ENCODE results near the gene PLXNA4. TPM values are rescaled to one million over a fixed set of nuclear protein-coding genes. Genes with fewer than 3 reads are reported as not detected.

The PLXNA4 gene
- total RNA-seq, 1 experiment from 2014 or later: not detected

GRCh38 chr7:132511921-132512320, 64.3 kb downstream of the PLXNA4 start:
- Histone ChIP-seq H3K4me1 (ENCODE audit: control insufficient read depth in 1 of 2, insufficient read depth in 2 of 2, low read length in 2 of 2) (peaks cover 3% of the 10 kb centered on the region in 2 experiments; a peak in 2 of 4 replicates), H3K9me2 (ENCODE audit: insufficient read depth) (no peaks in the 10 kb centered on the region), H3K9ac (ENCODE audit: low read length) (no peak overlapping the region), H2AFZ (ENCODE audit: low read depth, low read length, poor library complexity, severe bottlenecking) (no peak overlapping the region), H3K4me3 (replicated peaks in 1 of 2; ENCODE audit: low read depth in 1 of 2, low read length in 2 of 2) (no peak overlapping the region), H3K27me3 (ENCODE audit: insufficient read depth, low read length) (peaks cover 26% of the 10 kb centered on the region), H3K36me3 (ENCODE audit: control insufficient read depth in 1 of 2, insufficient read depth in 2 of 2, low read length in 2 of 2) (no peaks in the 10 kb centered on the region), H3K79me2 (ENCODE audit: insufficient read depth, low read length) (no peaks in the 10 kb centered on the region), H3K9me3 (ENCODE audit: control insufficient read depth in 1 of 2, insufficient read depth in 1 of 2, low read depth in 1 of 2, low read length in 2 of 2) (no peaks in the 10 kb centered on the region), H3K4me2 (ENCODE audit: low read length) (no peak overlapping the region), H4K20me1 (ENCODE audit: insufficient read depth) (no peaks in the 10 kb centered on the region), H3K27ac (ENCODE audit: low read depth, low read length) (no peak overlapping the region)
- DNase-seq (ENCODE audit: low read depth, low spot score) (no peak), ATAC-seq (no peak)
- POLR2A ChIA-PET: no interaction called here
- RAD21 ChIA-PET (ENCODE audit: low non-redundant PET in 1 of 2, low total read pairs in 2 of 2, uncharacterized antibody in 2 of 2, unreplicated experiment in 2 of 2): no interaction called here
- intact Hi-C loops (cut with micrococcal nuclease): no loop called here
- CTCF ChIA-PET: no interaction called here
- no peak for TF ChIP-seq TCF7L2 (IDR thresholded peaks at IDR 0.05; ENCODE audit: borderline replicate concordance, extremely low read depth, insufficient read depth, insufficient read length)
- no peak for TF ChIP-seq REST (IDR thresholded peaks at IDR 0.05; ENCODE audit: low read depth)
- no TSS peak for BruUV-seq (replicated peaks)

DNA sequence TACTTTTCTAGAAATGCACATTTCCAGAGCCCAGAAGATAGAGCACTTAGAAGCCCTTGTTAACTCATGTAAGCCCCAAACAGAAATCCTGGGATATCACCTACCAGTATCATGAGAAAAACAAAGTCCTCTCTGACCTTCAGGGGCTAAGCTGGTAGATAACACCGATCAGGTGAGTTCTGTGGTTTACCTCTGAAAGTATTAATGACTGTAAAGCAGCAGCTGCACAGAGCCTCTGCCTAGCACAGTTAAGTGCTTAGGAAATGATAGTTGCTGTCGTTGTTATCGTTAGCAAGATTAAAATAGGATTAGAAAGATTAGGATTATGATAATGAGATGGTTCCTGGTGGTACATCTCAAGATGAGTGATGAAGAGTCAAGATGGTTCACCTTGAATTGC, 64.9 kb downstream of the PLXNA4 start:
- intact Hi-C loops (cut with micrococcal nuclease): no loop called here
- no TSS peak for BruUV-seq (replicated peaks)

More for the DNA sequence above, 64.9 kb downstream of the PLXNA4 start:
- H3K79me2 ChIP-seq (ENCODE audit: insufficient read depth, low read length): no peaks in the 10 kb centered on the region
- H3K27ac ChIP-seq (ENCODE audit: low read depth, low read length): no peak overlapping the region
- H3K9me3 ChIP-seq (ENCODE audit: control insufficient read depth in 1 of 2, insufficient read depth in 1 of 2, low read depth in 1 of 2, low read length in 2 of 2): no peaks in the 10 kb centered on the region
- no peaks in the 10 kb centered on the region for H3K9me2 ChIP-seq (ENCODE audit: insufficient read depth)
- no peak overlapping the region for H3K9ac ChIP-seq (ENCODE audit: low read length)
- H3K4me1 ChIP-seq (ENCODE audit: control insufficient read depth in 1 of 2, insufficient read depth in 2 of 2, low read length in 2 of 2): peaks cover 2% of the 10 kb centered on the region in 2 experiments; a peak in 2 of 4 replicates
- CTCF ChIA-PET: no interaction called here
- H3K27me3 ChIP-seq (ENCODE audit: insufficient read depth, low read length): peaks cover 31% of the 10 kb centered on the region
- DNase-seq (ENCODE audit: low read depth, low spot score) (no peak), ATAC-seq (no peak)
- no peaks in the 10 kb centered on the region for H4K20me1 ChIP-seq (ENCODE audit: insufficient read depth)
- no peak overlapping the region for H3K4me3 ChIP-seq (replicated peaks in 1 of 2; ENCODE audit: low read depth in 1 of 2, low read length in 2 of 2)
- RAD21 ChIA-PET (ENCODE audit: low non-redundant PET in 1 of 2, low total read pairs in 2 of 2, uncharacterized antibody in 2 of 2, unreplicated experiment in 2 of 2): no interaction called here
- H3K4me2 ChIP-seq (ENCODE audit: low read length): no peak overlapping the region
- POLR2A ChIA-PET: no interaction called here
- TF ChIP-seq TCF7L2 (IDR thresholded peaks at IDR 0.05; ENCODE audit: borderline replicate concordance, extremely low read depth, insufficient read depth, insufficient read length) (no peak), ZNF274 (IDR thresholded peaks at IDR 0.05; ENCODE audit: low read depth, low read length) (no peak), SP1 (IDR thresholded peaks at IDR 0.05; ENCODE audit: low read depth) (no peak), SIN3A (IDR thresholded peaks at IDR 0.05; ENCODE audit: low read depth) (no peak)
- no peak overlapping the region for H2AFZ ChIP-seq (ENCODE audit: low read depth, low read length, poor library complexity, severe bottlenecking)
- H3K36me3 ChIP-seq (ENCODE audit: control insufficient read depth in 1 of 2, insufficient read depth in 2 of 2, low read length in 2 of 2): no peaks in the 10 kb centered on the region
